Measurements from ENCODE around the gene HIBADH.
A peak's percentile ranks its signal among the peaks of the same experiment; 100 is the strongest.
"Not testable (repeated sequence)": the region's sequence is repeated elsewhere in the genome, so short reads cannot be mapped to it uniquely, and the experiment has no call there.

HIBADH gene

DNA sequence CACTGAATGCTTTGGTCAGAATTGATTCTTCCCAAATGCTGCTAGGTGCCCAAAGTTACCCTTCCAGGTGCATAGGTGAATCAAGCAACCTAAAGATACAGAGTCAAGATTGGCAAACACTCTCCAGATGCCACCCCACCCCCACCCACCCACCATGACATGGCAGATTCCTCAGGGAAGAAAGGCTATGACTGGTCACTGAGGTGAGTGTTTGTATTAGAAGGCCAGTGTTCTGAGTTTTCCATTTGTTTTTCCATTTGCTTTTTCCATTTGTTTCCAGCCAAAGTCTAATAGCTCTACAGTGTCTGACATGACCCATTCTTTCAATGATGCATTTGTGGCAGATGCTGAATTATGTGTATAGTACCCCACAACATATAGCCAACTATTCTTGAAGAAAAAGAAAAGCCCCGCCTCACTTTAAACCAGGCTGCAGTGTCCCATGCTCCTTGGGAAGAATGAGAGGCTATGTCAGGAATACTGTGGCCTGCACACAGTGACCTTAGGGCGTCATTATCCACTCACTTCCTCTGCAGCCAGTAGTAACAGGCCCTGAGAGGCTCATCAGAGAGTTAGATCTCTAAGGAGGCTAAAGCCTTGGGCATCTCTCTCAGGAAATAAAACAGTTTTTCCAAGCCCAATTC, 16.1 kb upstream of the HIBADH start:
- DNase-seq: no peak

- DNase-seq: peak; percentile 9
These were observed 15.4 kb upstream of the HIBADH start for GRCh38 chr7:27677912-27678612.

- DNase-seq: not testable (repeated sequence)
These were observed 11.4 kb upstream of the HIBADH start for GRCh38 chr7:27674126-27674525.

DNA sequence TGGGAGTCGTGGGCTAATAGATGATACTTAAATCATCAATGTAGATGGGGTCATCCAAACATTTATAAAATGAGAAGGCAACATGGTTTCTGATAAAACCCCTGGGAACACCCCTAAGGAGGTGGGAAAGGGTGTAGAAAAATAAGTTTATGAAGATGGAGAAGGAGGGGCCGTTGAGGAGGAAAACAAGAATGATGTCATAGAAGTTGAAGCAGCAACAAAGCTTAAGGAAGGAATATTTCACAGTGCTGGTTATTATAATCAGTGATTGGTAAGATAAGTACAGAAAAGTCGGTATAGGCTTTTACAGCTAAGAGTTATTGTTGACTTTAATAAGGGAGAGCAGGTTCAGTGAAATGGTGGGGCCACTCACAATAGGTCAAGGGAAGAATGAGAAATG, 9.0 kb upstream of the HIBADH start:
- DNase-seq: no peak

DNA sequence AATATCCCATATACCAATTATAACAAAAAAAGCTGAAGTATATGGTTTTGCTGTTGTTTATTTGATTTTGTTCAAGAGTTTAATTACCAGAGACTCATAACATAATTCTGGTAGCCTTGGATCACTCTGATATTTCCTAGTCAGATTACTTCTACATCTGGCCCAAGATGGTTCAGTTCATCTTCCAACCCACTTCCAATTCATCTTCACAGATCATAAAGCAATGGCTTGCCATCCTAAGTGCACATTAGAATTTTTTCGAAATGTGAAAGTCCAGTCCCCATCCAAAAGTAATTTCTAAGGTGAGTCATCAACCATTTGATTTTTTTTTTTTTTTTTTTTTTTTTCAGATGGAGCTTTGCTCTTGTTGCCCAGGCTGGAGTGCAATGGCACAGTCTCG, 8.0 kb upstream of the HIBADH start:
- no peak for DNase-seq

DNA sequence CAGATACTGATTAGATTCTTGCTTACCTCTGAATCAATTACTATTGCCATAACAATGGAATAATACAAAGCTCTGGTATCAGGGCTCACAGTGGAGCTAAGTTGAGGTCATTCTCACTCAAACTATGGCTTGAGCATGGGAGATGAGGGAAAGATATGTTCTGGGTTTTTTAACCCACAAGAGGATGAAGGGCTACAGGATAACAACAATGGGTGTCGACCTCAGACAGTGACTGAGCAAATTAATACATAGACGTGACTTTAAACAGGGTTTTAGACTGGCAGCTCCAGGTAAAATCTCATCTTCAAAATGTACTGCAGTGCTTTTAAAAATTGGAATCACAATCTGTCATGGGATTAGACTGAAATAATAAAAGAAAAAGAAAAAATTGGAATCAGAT, 7.5 kb upstream of the HIBADH start:
- no peak for DNase-seq

DNA sequence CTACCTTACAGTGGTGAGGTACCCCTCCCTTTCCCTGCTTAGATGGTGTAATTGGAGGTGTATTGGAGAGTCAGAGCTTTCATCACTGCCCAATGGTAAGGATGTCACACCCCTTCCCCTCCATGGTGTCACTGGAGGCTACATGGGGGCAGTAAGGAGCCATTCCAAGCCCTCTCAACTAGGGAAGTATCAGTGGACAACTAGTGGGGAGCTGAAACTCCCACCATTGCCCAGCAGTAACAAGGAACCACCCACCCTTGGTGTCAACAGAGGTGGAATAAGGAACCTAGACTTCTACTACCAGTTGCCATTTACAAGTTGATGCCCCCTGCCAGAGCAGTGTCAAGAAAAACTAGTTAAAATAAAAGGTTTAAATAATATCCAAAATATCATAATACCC, 2.8 kb upstream of the HIBADH start:
- no peak for DNase-seq

DNA sequence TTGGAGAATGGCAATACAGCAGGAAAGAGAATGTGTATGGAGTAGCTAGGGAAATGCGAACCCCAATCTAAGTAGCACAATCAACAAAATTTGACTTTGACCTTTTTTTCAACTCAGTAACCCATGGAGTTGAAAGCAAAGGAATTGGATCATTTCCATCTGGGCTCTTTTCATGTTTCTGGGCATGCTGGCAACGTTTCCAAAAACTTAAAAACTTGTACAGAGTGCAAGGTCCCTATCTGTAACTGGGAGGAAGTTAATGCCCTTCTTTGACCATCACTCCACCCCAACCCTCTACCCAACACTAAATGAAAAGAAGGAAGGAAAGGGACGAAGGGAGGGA, 1.3 kb upstream of the HIBADH start:
- no peak for DNase-seq

GRCh38 chr7:27661811-27662489, 733 bp downstream of the HIBADH start:
- DNase-seq: no peak

- no peak for DNase-seq
These were observed 6.0 kb downstream of the HIBADH start for GRCh38 chr7:27656724-27657123.

DNA sequence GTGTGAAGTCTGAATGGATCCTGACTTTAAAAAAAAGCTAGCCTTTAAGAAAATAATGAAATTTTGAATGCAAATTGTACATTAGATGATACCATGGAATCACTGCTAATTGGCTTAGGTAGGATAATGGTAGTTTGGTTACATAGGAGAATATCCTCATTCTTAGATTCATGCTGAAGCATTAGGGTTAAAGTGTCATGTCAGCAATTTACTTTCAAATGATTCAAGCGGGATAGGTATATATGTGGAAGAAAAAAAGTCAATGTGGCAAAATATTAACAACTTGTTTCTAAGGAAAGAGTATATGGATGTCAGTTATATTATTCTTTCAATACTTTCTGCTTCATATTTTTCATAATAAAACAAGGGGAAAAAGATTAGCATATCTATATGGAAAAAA, 7.5 kb downstream of the HIBADH start:
- no peak for DNase-seq

- DNase-seq: no peak
These were observed 10.2 kb downstream of the HIBADH start for GRCh38 chr7:27652518-27652917.

GRCh38 chr7:27651702-27652101, 11.0 kb downstream of the HIBADH start:
- no peak for DNase-seq

- DNase-seq: no peak
These were observed 12.4 kb downstream of the HIBADH start for GRCh38 chr7:27650283-27650682.

- DNase-seq: no peak
These were observed 15.2 kb downstream of the HIBADH start for GRCh38 chr7:27647489-27647888.

GRCh38 chr7:27647046-27647445, 15.6 kb downstream of the HIBADH start:
- no peak for DNase-seq

DNA sequence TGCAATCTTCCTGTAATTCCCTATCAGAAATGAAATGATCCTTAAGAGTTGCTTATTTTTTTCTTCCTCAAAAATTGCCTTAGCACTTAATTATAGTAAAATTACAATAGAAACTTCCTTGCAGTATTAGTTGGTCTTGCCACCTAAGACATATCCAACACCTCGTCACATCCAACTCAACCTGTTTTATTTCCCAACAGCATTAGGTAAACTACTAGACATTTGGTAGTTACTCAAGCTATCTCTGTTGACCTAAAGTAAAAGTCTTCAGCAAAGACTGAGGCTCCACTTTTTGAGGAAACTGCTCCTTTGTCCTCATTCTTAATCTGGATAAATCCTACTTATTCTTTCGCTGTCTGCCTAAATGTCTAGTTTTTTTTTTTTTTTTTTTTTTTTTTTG, 20.4 kb downstream of the HIBADH start:
- no peak for DNase-seq

DNA sequence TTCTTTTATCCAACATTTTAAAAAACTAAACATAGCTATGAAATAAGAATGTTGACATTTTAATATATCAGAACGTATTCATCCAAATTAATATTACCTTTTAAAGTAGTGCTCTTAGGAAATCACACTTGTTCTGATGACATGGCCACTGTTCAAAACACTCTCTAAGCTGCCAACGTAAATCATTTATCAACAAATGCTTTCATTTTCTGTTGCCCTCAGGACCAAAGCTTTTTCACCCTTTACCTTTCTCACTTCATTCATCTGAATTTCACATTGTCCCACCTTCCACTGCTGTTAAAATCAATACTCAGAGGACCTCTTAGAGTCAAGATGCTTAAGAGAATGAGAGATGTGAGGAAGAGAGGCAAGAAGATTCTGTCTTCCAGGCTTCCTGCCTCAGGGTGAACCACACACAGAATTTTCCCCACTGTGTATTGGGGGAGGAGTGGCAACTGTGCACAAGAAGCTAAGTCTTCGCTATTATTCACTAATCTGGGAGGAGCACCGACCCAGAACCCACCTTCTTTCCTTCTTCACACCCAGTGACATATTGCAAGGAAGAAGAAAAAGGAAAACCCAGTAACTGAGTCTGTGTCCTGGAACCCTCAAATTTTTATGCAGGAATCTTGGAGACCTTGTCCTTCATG, 21.0 kb downstream of the HIBADH start:
- no peak for DNase-seq

GRCh38 chr7:27640884-27641574, 21.7 kb downstream of the HIBADH start:
- no peak for DNase-seq

DNA sequence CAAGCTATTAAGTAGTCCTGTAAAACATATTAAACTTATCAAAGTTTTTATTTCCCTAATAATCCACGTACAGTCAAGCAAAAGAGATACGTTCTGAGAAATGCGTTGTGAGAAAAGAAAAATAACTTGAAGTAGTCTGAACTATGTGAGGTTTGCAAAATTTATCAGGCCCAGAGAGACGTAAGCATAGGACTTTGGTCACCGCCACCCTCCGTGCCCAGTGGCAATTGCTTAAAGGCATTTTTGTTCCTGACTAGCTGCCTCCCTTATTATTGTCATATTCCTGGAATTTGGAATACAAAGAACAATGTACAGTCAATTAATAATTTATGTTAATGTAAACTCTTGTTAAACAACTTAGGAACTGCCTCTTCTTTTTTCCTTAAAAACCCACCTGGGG, 22.8 kb downstream of the HIBADH start:
- no peak for DNase-seq

DNA sequence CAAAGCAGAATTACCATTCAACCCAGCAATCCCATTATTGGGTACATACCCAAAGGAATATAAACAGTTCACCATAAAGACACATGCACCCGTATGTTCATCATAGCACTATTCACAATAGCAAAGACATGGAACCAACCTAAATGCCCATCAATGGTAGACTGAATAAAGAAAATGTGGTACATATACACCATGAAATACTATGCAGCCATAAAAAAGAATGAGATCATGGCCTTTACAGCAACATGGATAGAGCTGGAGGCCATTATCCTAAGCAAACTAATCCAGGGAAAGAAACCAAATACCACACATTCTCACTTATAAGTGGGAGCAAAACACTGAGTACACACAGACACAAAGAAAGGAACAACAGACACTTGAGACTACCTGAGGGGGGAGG, 23.6 kb downstream of the HIBADH start:
- not testable (repeated sequence) for DNase-seq

DNA sequence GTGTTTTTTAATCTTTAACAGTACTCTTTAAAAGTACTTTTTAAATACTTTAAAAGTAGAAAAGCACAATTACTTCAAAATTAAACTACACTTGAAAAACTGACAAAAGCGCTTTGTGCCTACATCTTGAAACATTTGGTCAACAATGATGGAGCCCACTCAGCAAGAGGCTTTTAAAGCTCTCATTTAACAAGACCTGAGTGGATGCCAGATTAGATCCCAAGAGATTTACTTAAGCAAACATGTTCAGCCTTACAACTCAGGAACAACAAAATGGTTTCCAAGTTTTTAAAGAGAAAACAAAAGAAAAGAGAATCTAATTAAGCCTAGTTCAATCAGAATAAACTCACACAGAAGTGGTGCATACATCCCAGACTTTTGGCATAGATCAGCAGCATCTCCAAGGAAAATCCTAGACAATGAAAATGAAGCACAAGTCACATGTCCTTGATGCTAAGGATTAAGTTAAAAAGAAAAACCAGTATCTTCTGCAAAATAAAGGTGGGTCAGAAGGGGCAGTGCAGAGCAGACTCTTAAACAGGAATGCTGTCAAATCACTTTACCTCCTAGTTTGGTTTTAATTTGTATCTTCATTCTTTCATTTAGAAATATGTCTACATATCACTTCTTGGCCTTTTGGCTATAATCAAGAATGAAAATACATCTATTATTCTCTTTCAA, 26.2 kb downstream of the HIBADH start:
- DNase-seq: peak; percentile 68

DNA sequence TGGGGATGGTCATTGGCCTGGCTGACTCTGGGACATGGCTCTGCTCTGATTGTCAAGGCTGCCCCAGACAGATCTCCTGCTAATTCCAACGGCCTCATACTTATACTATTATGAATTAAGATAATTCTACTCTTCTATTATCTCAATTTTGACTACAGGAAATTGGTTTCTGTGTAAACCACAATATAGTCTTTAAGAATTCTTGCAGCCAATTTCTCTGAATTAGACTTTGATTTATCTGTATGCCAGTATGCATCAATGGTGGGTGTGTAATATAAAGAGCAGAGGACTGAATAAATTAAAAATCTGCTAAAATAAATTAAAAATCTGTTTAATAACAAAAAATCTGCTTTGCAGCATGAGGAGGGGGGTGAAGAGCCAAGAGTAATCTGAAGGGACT, 27.0 kb downstream of the HIBADH start:
- no peak for DNase-seq

All from NCI-H446 treated with DMSO at 0.1 percent for 48 hours (cell line).